HUES48 (cell line): ENCODE data around the gene RELT.

Experiments used
- H3K27ac ChIP-seq: one replicate; pipeline ENCODE4 v1.7.0; 2013; ENCODE audit warnings: low read depth, low read length, inconsistent platforms
- H3K27me3 ChIP-seq: 2 replicates; pipeline ENCODE4 v1.6.1; 2013; ENCODE audit warnings: mild to moderate bottlenecking, low read length; ENCODE audit not compliant: control insufficient read depth, insufficient read depth
- H3K36me3 ChIP-seq: 2 replicates; pipeline ENCODE4 v1.6.1; 2013; ENCODE audit warnings: low read length; ENCODE audit not compliant: control insufficient read depth, insufficient read depth
- H3K4me1 ChIP-seq: 2 replicates; pipeline ENCODE4 v1.6.1; 2013; ENCODE audit warnings: mild to moderate bottlenecking, low read length; ENCODE audit not compliant: control insufficient read depth, insufficient read depth
- H3K4me3 ChIP-seq: 2 replicates; pipeline ENCODE4 v1.5.1; 2013; ENCODE audit warnings: mild to moderate bottlenecking, low read depth, low read length
- H3K9ac ChIP-seq: 2 replicates; pipeline ENCODE4 v1.6.1; 2013; ENCODE audit warnings: mild to moderate bottlenecking, low read depth, low read length, moderate library complexity
- H3K9me3 ChIP-seq: 2 replicates; pipeline ENCODE4 v1.6.1; 2013; ENCODE audit warnings: low read length; ENCODE audit not compliant: control insufficient read depth, insufficient read depth

Gene RELT

GRCh38 chr11:73349633-73350032 is 26.6 kb upstream of the RELT start:
- no peak overlapping the region for H3K9ac ChIP-seq
- no peaks in the 10 kb centered on the region for H3K9me3 ChIP-seq
- H3K36me3 ChIP-seq, result no peaks in the 10 kb centered on the region
- H3K27ac ChIP-seq, result no peak overlapping the region
- H3K27me3 ChIP-seq, result no peaks in the 10 kb centered on the region
- no peaks in the 10 kb centered on the region for H3K4me1 ChIP-seq
- no peak overlapping the region for H3K4me3 ChIP-seq

GRCh38 chr11:73350908-73351636 is 25.1 kb upstream of the RELT start:
- Histone ChIP-seq H3K4me3 (no peak overlapping the region), H3K27ac (no peak overlapping the region), H3K27me3 (no peaks in the 10 kb centered on the region), H3K36me3 (no peaks in the 10 kb centered on the region), H3K9ac (no peak overlapping the region), H3K9me3 (no peaks in the 10 kb centered on the region), H3K4me1 (no peaks in the 10 kb centered on the region)

GRCh38 chr11:73353422-73353821 is 22.8 kb upstream of the RELT start:
- no peaks in the 10 kb centered on the region for H3K4me1 ChIP-seq
- H3K36me3 ChIP-seq, result no peaks in the 10 kb centered on the region
- H3K9me3 ChIP-seq, result no peaks in the 10 kb centered on the region
- H3K9ac ChIP-seq, result no peak overlapping the region
- no peak overlapping the region for H3K27ac ChIP-seq
- no peak overlapping the region for H3K4me3 ChIP-seq
- no peaks in the 10 kb centered on the region for H3K27me3 ChIP-seq

- H3K36me3 ChIP-seq, result no peaks in the 10 kb centered on the region
Measured at GRCh38 chr11:73355109-73355508, 21.1 kb upstream of the RELT start.

GRCh38 chr11:73356979-73357860 is 19.0 kb upstream of the RELT start:
- no peaks in the 10 kb centered on the region for H3K4me1 ChIP-seq
- no peaks in the 10 kb centered on the region for H3K36me3 ChIP-seq
- H3K9ac ChIP-seq, result no peak overlapping the region
- H3K27ac ChIP-seq, result no peak overlapping the region
- H3K27me3 ChIP-seq, result no peaks in the 10 kb centered on the region
- H3K4me3 ChIP-seq, result no peak overlapping the region
- no peaks in the 10 kb centered on the region for H3K9me3 ChIP-seq

More at GRCh38 chr11:73355109-73355508, 21.1 kb upstream of the RELT start:
- Histone ChIP-seq H3K4me1 (no peaks in the 10 kb centered on the region), H3K9ac (no peak overlapping the region), H3K27me3 (no peaks in the 10 kb centered on the region), H3K9me3 (no peaks in the 10 kb centered on the region), H3K4me3 (no peak overlapping the region), H3K27ac (no peak overlapping the region)

- Histone ChIP-seq H3K27me3 (peaks cover 6% of the 10 kb centered on the region; the same call in 1 of the 2 replicates), H3K9ac (no peak overlapping the region), H3K4me1 (no peaks in the 10 kb centered on the region), H3K27ac (no peak overlapping the region), H3K9me3 (no peaks in the 10 kb centered on the region), H3K36me3 (no peaks in the 10 kb centered on the region), H3K4me3 (no peak overlapping the region)
Measured at GRCh38 chr11:73358071-73358470, 18.1 kb upstream of the RELT start.

- H3K9ac ChIP-seq, result no peak overlapping the region
- no peaks in the 10 kb centered on the region for H3K36me3 ChIP-seq
- H3K27ac ChIP-seq, result no peak overlapping the region
- H3K9me3 ChIP-seq, result no peaks in the 10 kb centered on the region
- peaks cover 8% of the 10 kb centered on the region; the same call in 1 of the 2 replicates for H3K27me3 ChIP-seq
- H3K4me3 ChIP-seq, result no peak overlapping the region
- H3K4me1 ChIP-seq, result no peaks in the 10 kb centered on the region
Measured at GRCh38 chr11:73359341-73359740, 16.9 kb upstream of the RELT start.

- no peaks in the 10 kb centered on the region for H3K4me1 ChIP-seq
Measured at GRCh38 chr11:73359930-73360742, 16.1 kb upstream of the RELT start.

GRCh38 chr11:73360743-73361369 is 15.3 kb upstream of the RELT start:
- H3K9ac ChIP-seq, result no peak overlapping the region
- no peak overlapping the region for H3K27ac ChIP-seq
- no peaks in the 10 kb centered on the region for H3K4me1 ChIP-seq
- peaks cover 8% of the 10 kb centered on the region; the same call in 1 of the 2 replicates for H3K27me3 ChIP-seq
- H3K36me3 ChIP-seq, result no peaks in the 10 kb centered on the region
- no peak overlapping the region for H3K4me3 ChIP-seq
- no peaks in the 10 kb centered on the region for H3K9me3 ChIP-seq

More at GRCh38 chr11:73359930-73360742, 16.1 kb upstream of the RELT start:
- H3K9me3 ChIP-seq, result no peaks in the 10 kb centered on the region
- no peak overlapping the region for H3K27ac ChIP-seq
- H3K4me3 ChIP-seq, result no peak overlapping the region
- no peak overlapping the region for H3K9ac ChIP-seq
- H3K36me3 ChIP-seq, result no peaks in the 10 kb centered on the region
- peaks cover 8% of the 10 kb centered on the region; the same call in 1 of the 2 replicates for H3K27me3 ChIP-seq

- no peak overlapping the region for H3K9ac ChIP-seq
- H3K27ac ChIP-seq, result peak overlapping the region; percentile 40
- no peaks in the 10 kb centered on the region for H3K36me3 ChIP-seq
- H3K9me3 ChIP-seq, result no peaks in the 10 kb centered on the region
- H3K27me3 ChIP-seq, result peaks cover 8% of the 10 kb centered on the region; the same call in 1 of the 2 replicates
- no peaks in the 10 kb centered on the region for H3K4me1 ChIP-seq
- H3K4me3 ChIP-seq, result peak overlapping the region; percentile 50
Measured at GRCh38 chr11:73361953-73362776, 14.0 kb upstream of the RELT start.
